HG03039 (cell line): ENCODE measurements around the gene ARHGAP33.
"Not testable (repeated sequence)": the region's sequence is repeated elsewhere in the genome, so short reads cannot be mapped to it uniquely, and the experiment has no call there.

Experiments
- ATAC-seq: cut with Tn5 transposase; IDR thresholded peaks from one replicate; pipeline ENCODE4 v1.9.1; 2021; ENCODE audit warnings: mild to moderate bottlenecking, moderate library complexity; ENCODE audit not compliant: unreplicated experiment

The ARHGAP33 gene

DNA sequence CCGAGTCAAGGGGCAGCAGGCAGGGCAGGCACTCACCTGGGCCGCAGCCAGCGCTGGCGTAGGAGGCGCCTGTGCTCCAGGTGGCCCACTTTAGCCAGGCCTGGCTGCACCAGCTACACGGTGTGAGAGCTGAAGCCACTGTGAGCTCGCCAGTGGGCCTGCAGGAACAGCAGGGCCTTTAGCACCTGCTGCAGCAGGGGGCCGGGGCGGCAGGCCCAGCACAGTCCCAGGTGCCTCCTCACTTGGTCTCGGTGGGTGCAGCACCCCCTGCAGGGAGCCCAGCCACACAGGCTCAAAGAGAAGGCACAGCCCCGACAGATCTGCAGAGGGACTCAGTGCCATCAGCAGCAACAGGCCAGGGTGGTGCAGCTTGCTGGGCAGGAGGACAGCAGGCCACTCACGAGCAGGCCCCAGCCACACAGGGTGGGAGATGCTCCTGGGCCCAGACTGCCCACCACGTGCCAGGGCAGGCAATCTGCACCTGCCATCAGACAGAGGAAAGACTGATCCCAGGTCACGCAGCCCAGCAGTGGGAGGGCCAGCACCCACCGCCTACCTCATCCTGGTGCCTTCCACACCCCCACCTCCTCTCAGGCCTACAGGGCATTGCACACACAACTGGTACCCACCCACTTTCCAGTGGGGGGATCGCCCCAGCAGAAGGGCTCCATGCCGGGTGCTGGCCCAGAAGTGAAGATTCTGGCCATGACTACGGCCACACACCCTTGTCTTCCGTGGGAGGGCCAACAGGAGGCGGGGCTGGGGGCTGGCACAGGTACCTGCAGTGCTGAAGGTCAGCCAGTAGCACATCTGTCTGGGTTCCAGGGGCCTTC is 15.8 kb downstream of the ARHGAP33 start:
- ATAC-seq: no peak

DNA sequence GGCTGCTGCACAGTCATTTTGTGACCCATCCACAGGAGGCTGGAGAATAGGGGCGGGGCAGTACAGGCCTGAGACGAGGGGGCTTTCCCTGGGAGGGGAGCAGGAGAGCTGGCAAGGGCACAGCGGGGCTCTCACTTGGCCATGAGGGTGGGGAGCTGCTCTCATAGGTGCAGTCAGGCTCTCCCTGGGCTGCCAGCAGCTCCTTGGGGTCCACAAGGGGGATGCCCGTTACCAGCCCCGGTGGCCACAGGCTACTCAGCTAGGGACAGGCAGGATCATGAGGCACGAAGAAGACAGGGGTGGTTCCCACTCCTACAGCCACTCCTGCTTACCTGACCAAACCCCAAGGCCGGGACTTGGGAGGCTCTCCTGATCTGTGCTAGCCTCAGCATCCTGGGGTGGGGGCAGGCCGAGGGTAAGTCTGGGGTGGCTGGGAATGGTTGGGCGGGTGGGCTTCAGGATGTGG is 16.5 kb downstream of the ARHGAP33 start:
- ATAC-seq: no peak

DNA sequence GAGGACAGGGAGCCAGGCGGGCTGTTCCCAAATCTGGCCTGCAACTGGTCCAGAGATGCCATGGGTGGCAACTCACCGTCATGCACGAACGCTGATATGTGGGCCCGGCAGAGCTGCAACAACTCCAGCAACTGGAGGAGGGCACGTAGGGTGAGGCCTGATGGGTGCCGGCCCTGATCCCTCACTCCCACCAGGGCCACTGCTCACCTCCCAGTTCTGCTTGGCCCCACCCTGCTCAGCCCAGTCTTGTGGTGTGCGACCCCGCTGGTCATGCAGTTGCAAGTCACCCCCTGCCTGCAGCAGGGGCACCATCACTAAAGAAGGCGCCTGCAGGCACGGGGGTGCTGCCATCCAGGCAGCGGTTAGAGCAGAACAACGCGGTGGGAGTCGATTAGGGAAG is 16.9 kb downstream of the ARHGAP33 start:
- no peak for ATAC-seq

DNA sequence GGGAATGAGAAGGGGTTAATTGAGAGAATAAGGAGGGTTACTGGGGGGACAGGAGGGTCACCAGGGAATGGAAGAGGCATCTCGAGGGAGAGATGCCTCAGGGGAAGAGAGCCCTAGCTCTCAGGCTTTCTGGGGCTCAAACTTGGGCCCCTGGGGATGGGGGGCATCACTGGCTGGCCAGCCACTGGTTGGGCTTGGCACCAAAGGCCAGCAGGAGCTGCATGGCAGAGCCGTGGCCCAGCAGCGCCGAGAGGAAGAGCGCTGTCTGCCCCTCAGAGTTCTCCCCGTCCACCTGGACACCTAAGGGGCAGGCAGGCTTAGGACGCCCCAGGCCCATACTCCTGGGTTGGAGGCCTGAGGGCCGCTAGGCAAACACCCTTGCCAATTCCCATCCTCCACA is 17.5 kb downstream of the ARHGAP33 start:
- no peak for ATAC-seq

DNA sequence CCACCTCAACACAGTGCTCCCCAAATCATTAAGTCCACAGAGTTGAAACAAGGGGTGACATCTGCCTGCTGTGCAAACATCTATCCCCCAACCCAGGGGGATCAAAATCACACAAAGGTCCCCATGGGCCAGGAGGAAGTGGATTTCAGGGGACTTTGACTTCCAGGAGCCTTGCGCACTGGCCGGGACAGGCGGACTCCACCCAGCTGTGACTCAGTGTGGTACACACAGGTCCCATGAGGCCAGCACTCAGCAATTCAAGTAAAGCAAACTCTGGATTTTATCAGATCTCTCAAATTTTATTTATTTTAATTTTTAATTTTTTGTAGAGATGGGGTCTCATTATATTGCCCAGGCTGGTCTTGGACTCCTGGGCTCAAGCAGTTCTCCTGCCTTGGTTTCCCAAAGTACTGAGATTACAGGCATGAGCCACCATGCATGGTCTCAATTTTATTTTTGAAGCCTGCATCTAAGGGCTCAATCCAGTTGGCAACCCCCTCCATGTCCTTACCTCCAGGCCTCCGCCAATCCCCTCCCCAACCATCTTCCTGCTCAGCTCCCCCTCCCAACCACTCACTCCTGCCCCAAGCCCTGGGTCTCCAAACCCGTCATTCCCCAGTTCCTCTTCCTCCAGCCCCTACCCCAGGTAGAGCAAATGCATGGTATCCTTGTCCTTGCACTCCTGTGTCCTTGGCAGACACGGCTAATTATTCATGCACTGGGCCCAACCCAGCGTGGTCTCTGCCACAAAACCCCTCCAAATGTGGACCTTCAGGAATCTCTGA is 18.2 kb downstream of the ARHGAP33 start:
- no peak for ATAC-seq

DNA sequence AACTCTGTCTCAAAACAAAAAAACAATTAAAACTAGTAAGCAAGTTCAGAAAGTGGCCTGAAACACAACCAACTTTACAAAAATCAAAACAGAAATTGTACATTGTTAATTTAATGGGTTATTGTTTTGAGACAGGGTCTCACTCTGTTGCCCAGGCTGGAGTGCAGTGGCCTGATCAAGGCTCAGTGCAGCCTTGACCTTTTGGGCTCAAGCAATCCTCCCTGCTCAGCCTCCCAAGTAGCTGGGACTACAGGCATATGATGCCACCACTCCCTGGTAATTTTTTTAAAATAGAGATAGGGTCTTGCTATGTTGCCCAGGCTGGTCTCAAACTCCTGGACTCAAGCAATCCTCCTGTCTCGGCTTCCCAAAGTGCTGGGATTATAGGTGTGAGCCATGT is 20.2 kb downstream of the ARHGAP33 start:
- not testable (repeated sequence) for ATAC-seq

DNA sequence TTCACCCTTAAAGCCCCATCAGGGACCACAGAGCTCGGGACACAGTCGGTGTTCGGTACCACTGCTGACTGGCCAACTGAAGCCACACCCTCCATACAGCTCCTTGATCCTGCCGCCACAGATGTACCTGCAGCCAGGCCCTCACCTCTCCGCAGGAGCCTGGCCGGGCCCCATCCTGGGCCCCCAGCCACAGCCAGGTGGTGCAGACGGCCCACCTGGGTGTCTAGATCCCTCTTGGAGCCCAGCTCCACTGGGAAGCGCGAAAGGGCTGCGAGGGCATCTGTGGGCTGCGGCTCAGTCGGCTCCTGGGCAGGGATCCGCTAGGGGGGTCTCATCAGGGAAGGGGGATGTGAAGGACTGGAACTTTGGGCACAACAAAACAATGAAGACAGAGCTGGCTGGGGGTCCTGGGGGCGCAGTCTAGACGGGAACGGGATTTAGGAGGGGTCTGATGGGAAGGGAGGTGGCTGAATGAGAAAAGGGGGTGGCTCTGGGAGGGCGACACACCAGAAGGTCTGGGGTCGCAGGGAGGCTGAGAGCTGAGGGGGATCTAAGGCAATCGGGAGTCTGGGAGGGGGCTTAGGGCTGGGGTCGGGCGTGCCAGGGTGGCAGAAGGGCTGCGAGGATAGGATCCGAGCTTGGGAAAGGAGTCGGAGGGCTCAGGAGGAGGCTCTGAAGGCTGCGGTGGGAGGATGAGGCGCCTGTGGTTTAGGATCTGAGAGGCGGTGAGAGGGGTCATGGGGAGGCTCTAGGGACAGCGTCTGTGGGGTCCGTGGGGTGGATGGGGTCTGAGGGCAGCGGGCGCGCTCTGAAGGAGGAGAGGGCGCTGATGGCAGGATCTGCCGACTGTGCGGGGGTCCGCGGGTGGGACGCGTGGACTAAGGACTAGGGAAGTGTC is 21.5 kb downstream of the ARHGAP33 start:
- no peak for ATAC-seq

DNA sequence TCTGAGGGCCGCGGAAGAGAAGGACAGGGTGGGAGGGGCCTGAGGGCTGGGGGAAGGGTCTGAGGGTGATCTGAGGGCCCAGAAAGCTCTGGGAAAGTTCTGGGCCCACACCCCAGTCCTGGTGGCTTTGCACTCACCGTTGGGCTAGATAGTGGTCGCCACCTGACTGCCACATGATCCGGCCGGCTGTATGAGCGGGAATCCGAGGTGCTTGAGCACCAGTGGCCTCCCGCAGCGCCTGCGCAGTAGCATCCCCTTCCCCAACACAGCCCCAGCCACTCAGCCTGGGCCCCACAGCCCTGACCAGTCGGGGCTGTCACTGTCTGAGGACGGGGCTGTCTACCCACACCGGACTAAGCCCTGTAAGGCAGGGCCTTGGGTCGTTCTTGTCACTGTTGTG is 22.3 kb downstream of the ARHGAP33 start:
- no peak for ATAC-seq

DNA sequence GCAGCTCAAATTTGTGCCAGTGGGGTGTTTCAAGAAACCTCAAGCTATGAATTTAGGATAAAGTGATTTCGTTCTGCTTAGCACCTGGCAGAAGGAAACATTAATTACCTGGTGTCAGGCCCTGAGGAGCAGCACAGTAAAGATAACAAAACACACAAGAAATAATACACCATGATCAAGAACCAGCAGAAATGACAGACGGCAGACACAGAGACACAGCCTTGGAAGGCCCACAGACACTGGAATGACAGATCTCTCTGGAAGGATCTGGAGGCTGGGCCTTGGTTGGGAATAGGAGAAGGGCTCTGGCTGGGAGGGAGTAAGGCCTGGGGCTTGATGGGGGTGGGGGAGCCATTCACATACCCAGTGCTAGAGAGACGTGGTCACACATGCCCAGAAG is 26.5 kb downstream of the ARHGAP33 start:
- ATAC-seq: no peak

DNA sequence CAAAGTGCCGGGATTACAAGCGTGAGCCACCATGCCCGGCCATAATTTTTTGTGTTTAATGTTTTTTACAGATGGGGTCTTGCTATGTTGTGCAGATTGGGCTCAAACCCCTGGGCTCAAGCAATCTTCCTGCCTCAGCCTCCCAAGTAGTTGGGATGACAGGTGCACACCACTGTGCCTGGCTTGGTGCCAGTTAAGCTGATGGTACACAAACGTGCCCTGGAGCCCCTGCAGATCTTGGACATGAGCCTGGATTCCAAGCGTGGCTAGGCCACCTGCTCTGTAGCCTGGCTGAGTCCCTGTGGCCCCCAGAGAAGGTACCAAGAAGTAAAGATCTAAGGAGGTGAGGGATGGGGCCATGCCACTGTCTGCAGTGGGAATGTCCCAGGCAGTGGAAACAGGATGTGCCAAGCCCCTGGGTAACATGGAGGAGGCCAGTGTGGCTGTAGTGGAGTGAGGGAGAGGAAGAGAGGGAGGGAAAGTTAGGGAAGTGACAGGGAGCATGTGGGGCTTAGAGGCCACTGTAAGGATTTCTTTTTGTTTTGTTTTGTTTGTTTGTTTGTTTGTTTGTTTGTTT is 30.2 kb downstream of the ARHGAP33 start:
- no peak for ATAC-seq

DNA sequence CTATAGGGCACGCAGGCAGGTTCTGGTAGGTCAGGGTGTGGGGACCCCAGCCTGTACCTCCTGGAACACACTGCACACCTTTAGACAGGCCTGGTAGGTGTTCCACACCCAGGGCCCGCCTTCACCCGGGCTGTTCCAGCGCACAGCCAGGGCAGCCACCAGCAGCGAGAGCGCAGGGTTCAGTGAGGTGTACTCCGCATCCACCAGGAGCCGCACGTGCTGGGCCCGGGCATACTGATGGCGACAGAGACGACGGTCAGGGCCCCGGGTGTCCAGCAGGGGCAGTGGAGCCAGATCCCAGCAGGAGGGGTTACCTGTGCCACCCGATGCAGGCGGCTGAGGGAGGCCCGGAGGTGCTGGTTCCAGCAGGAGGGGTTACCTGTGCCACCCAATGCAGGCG is 31.2 kb downstream of the ARHGAP33 start:
- ATAC-seq: no peak

DNA sequence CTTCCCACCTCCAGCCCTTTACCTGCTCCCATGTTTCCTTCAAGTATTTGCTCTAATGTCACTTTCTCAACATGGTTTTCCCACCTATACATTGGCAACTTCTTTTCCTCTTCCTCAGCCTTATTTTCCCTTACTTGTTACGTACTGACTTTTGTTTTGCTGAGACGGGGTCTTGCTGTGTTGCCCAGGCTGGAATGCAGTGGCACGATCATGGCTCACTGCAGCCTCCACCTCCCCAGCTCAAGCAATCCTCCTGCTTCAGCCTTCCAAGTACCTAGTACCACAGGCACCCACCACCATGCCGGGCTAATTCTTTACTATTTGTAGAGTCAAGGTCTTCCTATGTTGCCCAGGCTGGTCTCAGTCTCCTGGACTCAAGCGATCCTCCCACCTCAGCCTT is 32.3 kb downstream of the ARHGAP33 start:
- no peak for ATAC-seq

DNA sequence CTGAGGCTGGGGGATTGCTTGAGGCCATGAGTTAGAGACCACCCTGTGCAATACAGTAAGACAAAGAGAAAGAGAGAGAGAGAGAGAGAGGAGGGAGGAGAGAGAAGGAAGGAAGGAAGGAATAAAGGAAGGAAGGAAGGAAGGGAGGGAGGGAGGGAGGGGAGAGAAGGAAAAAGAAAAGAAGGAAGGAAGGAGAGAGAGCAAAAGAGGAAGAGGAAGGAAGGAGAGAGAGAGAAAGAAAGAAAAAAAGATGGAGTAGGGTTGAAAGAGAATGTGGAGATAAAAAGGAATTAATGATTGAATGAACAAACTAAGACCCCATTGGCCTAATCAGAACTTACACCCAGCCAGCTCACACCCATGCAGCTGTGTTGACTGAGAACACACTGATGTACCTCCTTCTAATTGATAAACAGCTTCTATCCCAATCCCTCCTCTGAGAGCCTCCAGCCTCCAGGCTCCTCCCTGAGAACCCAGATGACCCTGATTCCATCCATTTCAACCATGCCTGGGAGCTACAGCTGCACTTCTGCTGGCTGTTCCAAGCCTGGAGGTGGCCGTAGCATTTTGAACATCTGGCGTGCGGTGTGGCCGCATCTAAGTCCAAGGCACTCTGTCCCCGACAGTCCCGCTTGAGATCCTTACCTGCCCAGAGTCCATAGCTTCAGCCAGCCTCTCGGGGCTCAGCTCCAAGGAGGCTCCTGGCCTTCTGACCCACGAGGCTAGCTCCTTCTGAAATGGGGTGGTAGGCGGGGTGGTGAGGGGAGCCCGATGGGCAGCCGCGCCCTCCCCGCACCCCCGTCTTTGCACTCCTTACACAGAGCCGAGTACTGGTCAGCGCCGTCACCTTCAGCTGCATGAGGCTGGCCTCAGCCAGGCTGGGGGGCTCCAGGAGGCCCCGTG is 36.2 kb downstream of the ARHGAP33 start:
- no peak for ATAC-seq

DNA sequence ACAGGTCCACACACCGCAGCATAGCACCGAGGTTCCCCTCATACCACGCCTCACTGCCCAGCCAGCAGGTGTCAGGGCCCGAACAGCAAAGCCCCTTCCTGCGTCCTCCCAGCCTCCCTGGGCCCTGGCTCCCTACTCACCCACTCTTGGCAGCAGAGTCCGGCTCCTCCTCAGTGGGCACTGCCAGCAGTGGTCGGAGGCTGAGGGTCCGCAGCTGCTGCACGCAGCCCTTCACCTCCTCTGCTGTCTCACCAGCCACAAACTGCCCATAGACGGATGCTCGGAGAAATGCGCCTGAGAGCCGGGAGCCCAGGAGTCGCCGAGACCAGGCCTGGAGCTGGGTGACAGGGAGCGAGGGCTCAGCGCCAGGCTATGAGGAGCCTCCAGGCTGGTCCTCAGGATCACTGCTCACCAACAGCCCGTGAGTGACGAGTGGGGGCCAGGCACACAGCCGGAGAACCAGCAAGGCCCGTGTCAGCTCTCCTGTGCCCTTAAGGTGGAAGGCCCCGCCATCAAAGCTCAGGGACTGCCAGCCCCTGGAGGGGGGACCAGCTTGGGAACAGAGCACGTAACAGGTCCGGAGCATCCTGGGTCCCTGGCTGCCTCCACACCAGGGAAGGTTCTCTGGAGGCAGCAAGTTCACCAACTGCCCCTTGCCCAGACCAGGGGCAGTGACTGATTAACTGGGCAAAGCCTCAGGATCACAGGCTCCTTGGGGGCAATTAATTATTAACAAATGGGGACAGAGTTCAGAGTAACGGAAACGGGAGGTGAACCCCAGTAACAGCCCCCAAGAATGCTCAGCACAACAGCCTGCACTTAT is 37.1 kb downstream of the ARHGAP33 start, which contains the start of gene PRODH2:
Gene PRODH2 (minus strand): TSS at position 626 of the 823 bp plus-strand sequence. CDS start 40 bp downstream, at position 586.
- ATAC-seq: no peak

DNA sequence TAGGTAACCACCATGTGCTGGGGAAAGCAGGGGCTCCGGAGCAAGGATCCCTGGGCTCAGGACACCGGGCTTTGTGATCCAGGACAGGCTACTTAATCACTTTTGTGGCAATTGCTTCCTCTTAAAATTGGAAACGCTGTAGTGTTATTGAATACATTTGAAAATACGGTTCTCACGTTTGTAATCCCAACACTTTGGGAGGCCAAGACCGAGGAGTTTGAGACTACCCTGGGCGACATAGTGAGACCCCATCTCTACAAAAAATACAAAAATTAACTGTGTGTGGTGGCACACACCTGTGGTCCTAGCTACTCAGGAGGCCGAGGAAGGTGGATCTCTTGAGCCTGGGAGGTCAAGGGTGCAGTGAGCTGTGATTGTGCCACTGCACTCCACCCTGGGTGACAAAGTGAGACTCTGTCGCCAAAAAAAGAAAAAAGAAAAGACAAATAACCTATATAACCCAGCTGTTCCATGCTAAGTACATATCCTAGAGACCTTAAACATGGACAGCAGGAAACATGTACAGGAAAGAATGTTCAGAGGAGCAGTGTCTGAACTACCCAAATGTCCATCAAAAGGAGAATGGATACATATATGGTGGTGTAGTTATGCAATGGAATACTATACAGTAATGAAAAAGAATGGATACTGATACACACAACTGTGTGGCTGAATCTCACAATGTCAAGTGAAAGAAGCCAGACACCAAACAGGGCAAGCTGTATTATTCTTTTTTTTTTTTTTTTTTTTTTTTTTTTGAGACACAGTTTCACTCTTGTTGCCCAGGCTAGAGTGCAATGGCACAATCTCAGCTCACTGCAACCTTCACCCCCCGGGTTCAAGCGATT is 37.9 kb downstream of the ARHGAP33 start:
- ATAC-seq: no peak

DNA sequence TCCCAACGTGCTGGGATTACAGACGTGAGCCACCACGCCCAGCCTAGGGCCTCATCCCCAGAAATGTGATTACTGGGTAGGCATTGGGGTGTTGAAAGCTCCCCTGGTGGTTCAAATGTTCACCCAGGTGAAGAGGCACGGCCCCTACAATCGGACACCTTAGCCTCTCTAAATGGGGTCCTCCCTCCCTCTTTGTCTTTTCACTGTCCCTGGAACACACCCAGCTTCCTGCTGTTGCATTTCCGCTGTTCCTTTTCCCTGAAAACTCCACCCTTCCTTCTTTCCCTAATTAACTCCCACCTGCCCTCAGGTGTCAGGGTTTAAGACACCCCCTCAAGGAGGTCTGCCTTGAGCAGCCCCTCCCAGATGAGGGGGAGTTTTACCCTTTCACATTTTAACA is 40.9 kb downstream of the ARHGAP33 start:
- ATAC-seq: no peak

DNA sequence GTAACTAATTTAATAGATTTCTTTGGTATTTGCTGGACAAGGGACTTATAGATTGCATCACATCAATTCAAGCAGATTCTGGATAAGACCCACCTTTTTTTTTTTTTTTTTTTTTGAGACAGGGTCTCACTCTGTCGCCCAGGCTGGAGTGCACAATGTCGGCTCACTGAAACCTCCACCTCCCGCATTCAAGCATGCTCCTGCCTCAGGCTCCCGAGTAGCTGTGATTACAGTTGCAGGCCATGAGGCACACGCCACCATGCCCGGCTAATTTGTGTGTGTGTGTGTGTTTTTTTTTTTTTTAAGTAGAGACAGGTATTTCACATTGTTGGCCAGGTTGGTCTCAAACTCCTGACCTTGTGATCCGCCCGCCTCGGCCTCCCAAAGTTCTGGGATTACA is 41.5 kb downstream of the ARHGAP33 start:
- no peak for ATAC-seq

DNA sequence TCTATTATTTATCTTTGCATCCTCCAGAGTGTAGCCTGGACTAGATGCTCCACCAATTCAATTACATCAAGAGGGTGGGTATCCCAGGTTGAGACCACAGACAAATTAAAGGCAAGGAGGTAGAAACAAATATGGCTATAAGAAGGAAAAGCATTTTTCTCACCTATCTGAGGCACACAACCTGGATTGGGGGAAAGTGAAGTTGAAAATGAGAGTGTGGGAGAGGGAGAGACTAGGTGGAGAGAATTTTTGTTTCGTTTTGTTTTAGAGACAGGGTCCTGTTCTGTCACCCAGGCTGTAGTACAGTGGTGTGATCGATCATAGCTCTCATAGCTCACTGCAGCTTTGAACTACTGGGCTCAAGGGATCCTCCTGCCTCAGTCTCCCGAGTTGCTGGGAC is 43.1 kb downstream of the ARHGAP33 start:
- no peak for ATAC-seq
